Endothelial cell of umbilical vein (primary cell): ENCODE results near the gene C10orf53.

ENCODE experiments used
- CTCF ChIP-seq, 2 donors: IDR thresholded peaks; 1 replicate in 1 of 2; 2 replicates in 1 of 2; pipeline ENCODE4 v1.5.1; 2011; ENCODE audit warnings: low read length in 2 of 2, mild to moderate bottlenecking in 2 of 2, moderate library complexity in 2 of 2, control low read depth in 1 of 2, inconsistent platforms in 1 of 2, low read depth in 1 of 2; ENCODE audit not compliant: insufficient read depth in 1 of 2; ENCODE audit errors: extremely low read depth in 1 of 2
- EZH2 ChIP-seq: IDR thresholded peaks from 2 replicates; pipeline ENCODE4 v1.6.1; 2012; ENCODE audit warnings: borderline replicate concordance, low read depth, mild to moderate bottlenecking, moderate library complexity, low read length, inconsistent platforms; ENCODE audit not compliant: severe bottlenecking
- FOS ChIP-seq: IDR thresholded peaks from 2 replicates; pipeline ENCODE4 v1.6.1; 2011; ENCODE audit warnings: mild to moderate bottlenecking, low read length, moderate library complexity, borderline replicate concordance; ENCODE audit not compliant: insufficient read depth
- JUN ChIP-seq: IDR thresholded peaks from 2 replicates; pipeline ENCODE4 v1.6.1; 2011; ENCODE audit warnings: borderline replicate concordance, low read depth; ENCODE audit not compliant: insufficient read length, insufficient read depth
- MAX ChIP-seq: IDR thresholded peaks from 2 replicates; pipeline ENCODE4 v1.6.1; 2011; ENCODE audit not compliant: insufficient read depth, insufficient read length
- POLR2A ChIP-seq: IDR thresholded peaks from 2 replicates; pipeline ENCODE4 v1.6.1; 2012; ENCODE audit warnings: low read depth, mild to moderate bottlenecking, control low read depth, low read length
- POLR2AphosphoS5 ChIP-seq: IDR thresholded peaks from 2 replicates; pipeline ENCODE4 v1.6.1; 2012; ENCODE audit warnings: low read depth, mild to moderate bottlenecking, control low read depth, low read length, moderate library complexity; ENCODE audit not compliant: insufficient read depth

GRCh38 chr10:49649294-49649693 lies 30.2 kb upstream of the C10orf53 start:
- TF ChIP-seq CTCF (IDR thresholded peaks at IDR 0.05; ENCODE audit: extremely low read depth in 1 of 2, insufficient read depth in 1 of 2, low read depth in 1 of 2, low read length in 2 of 2) (no peak), JUN (no peak), POLR2A (no peak), EZH2 (no peak), POLR2AphosphoS5 (no peak), MAX (no peak), FOS (no peak)
